GM12892 (cell line): ENCODE data around the gene CEP20.

Experiments
- POLR2AphosphoS5 ChIP-seq: IDR thresholded peaks from 2 replicates; pipeline ENCODE4 v1.6.1; 2011; ENCODE audit warnings: low read depth, low read length, control low read depth
- TAF1 ChIP-seq: IDR thresholded peaks from 2 replicates; pipeline ENCODE4 v1.6.1; 2011; ENCODE audit warnings: low read depth, mild to moderate bottlenecking, control low read depth, low read length, borderline replicate concordance

GRCh38 chr16:15837761-15838160 is 50.6 kb downstream of the CEP20 start:
- no peak for TF ChIP-seq POLR2AphosphoS5
- TF ChIP-seq TAF1: no peak
